ENCODE data around the gene MYCBP2.
"Not testable (repeated sequence)": the region's sequence is repeated elsewhere in the genome, so short reads cannot be mapped to it uniquely, and the experiment has no call there.

The MYCBP2 gene

DNA sequence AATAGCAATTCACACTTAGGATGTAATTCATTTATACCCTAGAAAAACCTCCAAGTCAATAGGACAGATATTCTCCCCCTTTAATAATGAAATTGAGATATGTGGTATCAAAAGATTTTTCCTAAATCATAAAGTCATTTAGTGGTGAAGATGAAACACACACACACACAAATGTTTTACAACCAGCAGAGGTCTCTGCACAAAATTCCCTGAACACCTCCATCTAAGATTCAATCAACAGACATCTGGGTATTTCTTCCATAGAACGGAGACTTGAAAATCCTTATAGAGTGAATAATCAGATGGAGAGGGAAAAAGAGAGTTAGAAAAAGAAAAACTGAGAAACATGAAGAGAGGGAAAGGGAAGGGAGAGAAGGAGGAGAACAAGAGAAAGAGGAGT is 52.8 kb downstream of the MYCBP2 start:
- Histone ChIP-seq H3K27ac (ENCODE audit: insufficient read depth, low read length, poor library complexity, severe bottlenecking) (no peak overlapping the region), H3K4me3 (ENCODE audit: insufficient read depth, low read depth, low read length, poor library complexity, severe bottlenecking) (no peak overlapping the region), H3K9me3 (ENCODE audit: control insufficient read depth, low read length) (no peaks in the 10 kb centered on the region), H3K4me1 (ENCODE audit: control insufficient read depth, insufficient read depth, low read length, poor library complexity, severe bottlenecking) (no peaks in the 10 kb centered on the region), H3K36me3 (ENCODE audit: control insufficient read depth, insufficient read depth, low read length) (peaks cover 45% of the 10 kb centered on the region), H3K27me3 (replicated peaks; ENCODE audit: control insufficient read depth, insufficient read depth, low read length, poor library complexity, severe bottlenecking) (no peaks in the 10 kb centered on the region)
- DNase-seq = no peak

DNA sequence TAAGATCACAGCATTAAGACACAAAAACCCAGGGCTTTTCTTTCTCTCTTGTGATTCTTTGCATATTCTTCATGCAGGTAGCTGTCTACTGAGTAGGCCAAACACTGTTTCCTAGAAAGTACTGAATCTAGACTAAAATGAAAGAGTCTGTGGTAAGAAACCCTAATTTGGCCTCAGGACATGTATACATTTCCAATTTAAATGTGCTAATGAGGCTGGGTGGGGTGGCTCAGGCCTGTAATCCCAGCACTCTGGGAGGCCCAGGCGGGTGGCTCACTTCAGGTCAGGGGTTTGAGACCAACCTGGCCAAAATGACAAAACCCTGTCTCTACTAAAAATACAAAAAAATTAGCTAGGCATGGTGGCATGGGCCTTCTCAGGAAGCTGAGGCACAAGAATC is 57.8 kb downstream of the MYCBP2 start:
- H3K36me3 ChIP-seq (ENCODE audit: control insufficient read depth, insufficient read depth, low read length) = peaks cover 46% of the 10 kb centered on the region
- H3K9me3 ChIP-seq (ENCODE audit: control insufficient read depth, low read length) = no peaks in the 10 kb centered on the region
- no peaks in the 10 kb centered on the region for H3K4me1 ChIP-seq (ENCODE audit: control insufficient read depth, insufficient read depth, low read length, poor library complexity, severe bottlenecking)
- no peak for DNase-seq
- H3K27me3 ChIP-seq (replicated peaks; ENCODE audit: control insufficient read depth, insufficient read depth, low read length, poor library complexity, severe bottlenecking) = no peaks in the 10 kb centered on the region
- no peak overlapping the region for H3K27ac ChIP-seq (ENCODE audit: insufficient read depth, low read length, poor library complexity, severe bottlenecking)
- no peak overlapping the region for H3K4me3 ChIP-seq (ENCODE audit: insufficient read depth, low read depth, low read length, poor library complexity, severe bottlenecking)

DNA sequence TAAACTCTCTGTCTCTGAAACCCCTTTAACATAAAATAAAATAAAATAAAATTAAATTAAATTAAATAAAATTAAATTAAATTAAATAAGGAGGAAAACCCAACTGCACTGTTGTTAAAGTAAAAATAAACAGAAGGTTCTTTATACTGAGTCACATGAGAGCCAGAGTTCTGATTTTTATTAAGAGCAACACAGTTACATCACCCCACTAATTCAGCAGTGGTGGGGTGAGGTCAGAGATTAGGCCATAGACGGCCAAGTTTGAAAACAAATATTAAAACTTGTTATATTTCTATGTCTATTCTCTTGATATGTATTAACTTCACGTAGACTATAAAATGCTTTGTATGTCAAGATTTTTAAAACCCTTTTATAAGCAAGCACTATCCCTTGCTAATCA is 59.5 kb downstream of the MYCBP2 start:
- Histone ChIP-seq H3K9me3 (ENCODE audit: control insufficient read depth, low read length) (no peaks in the 10 kb centered on the region), H3K4me1 (ENCODE audit: control insufficient read depth, insufficient read depth, low read length, poor library complexity, severe bottlenecking) (no peaks in the 10 kb centered on the region), H3K27ac (ENCODE audit: insufficient read depth, low read length, poor library complexity, severe bottlenecking) (no peak overlapping the region), H3K4me3 (ENCODE audit: insufficient read depth, low read depth, low read length, poor library complexity, severe bottlenecking) (no peak overlapping the region), H3K36me3 (ENCODE audit: control insufficient read depth, insufficient read depth, low read length) (peaks cover 47% of the 10 kb centered on the region), H3K27me3 (replicated peaks; ENCODE audit: control insufficient read depth, insufficient read depth, low read length, poor library complexity, severe bottlenecking) (no peaks in the 10 kb centered on the region)
- no peak for DNase-seq

DNA sequence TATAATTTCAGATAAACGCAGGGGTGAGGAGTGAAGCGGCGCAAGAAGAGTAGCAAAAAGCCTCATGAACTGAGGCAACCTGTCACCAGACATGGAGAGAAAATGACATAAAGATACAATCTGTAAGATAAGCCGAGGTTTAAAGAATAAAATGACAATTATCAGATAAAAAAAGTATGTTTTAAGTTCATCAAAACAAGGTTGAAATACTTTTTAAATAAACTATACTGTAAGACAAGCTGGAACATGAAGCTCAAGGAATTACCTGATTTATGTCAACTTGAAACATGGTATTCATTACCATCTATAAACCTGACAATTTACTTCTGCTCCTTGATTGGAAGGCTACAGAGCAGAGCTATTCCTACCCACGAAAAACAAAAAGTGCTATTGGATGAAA is 61.6 kb downstream of the MYCBP2 start:
- Histone ChIP-seq H3K4me1 (ENCODE audit: control insufficient read depth, insufficient read depth, low read length, poor library complexity, severe bottlenecking) (no peaks in the 10 kb centered on the region), H3K36me3 (ENCODE audit: control insufficient read depth, insufficient read depth, low read length) (peaks cover 49% of the 10 kb centered on the region), H3K4me3 (ENCODE audit: insufficient read depth, low read depth, low read length, poor library complexity, severe bottlenecking) (no peak overlapping the region), H3K9me3 (ENCODE audit: control insufficient read depth, low read length) (no peaks in the 10 kb centered on the region), H3K27ac (ENCODE audit: insufficient read depth, low read length, poor library complexity, severe bottlenecking) (no peak overlapping the region), H3K27me3 (replicated peaks; ENCODE audit: control insufficient read depth, insufficient read depth, low read length, poor library complexity, severe bottlenecking) (no peaks in the 10 kb centered on the region)
- DNase-seq = no peak

DNA sequence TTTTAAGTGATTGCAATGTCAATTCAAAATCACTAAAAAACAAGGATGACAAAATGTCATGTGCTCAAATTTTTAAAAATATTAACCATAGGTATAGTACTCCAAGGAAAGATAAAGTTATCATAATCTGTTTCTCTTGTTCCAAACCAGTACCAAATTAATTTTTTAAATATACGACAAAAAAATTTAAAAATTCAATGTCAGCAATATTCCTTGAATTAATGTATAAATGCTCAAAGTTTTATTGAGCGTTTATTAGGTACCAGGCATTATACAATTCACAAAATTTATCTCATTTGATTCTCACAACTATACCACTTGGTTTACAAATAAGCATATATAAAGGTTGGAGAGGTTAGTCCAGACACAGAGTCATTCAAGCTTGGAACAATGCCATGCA is 64.7 kb downstream of the MYCBP2 start:
- no peak overlapping the region for H3K4me3 ChIP-seq (ENCODE audit: insufficient read depth, low read depth, low read length, poor library complexity, severe bottlenecking)
- no peak for DNase-seq
- H3K27ac ChIP-seq (ENCODE audit: insufficient read depth, low read length, poor library complexity, severe bottlenecking) = no peak overlapping the region
- H3K27me3 ChIP-seq (replicated peaks; ENCODE audit: control insufficient read depth, insufficient read depth, low read length, poor library complexity, severe bottlenecking) = no peaks in the 10 kb centered on the region
- no peaks in the 10 kb centered on the region for H3K4me1 ChIP-seq (ENCODE audit: control insufficient read depth, insufficient read depth, low read length, poor library complexity, severe bottlenecking)
- no peaks in the 10 kb centered on the region for H3K9me3 ChIP-seq (ENCODE audit: control insufficient read depth, low read length)
- H3K36me3 ChIP-seq (ENCODE audit: control insufficient read depth, insufficient read depth, low read length) = peaks cover 47% of the 10 kb centered on the region

DNA sequence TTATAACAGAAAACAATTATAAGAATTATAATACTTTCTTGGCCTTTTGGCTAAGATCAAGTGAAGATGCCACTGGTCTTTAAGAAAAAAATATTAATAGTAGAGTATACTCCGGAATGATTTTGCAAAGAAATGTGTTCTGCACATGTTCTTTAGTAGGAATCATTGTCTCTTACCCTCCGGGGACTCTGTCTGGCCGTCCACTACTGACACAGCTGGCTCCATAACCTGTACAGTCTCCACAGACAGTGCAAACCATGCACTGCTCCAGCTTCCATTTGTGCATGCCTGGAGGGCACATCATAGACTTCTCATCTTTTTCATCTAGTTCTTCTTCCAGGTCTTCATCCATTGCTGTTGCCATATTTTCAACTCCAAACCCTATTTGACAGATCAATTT is 75.9 kb downstream of the MYCBP2 start:
- peaks cover 14% of the 10 kb centered on the region for H3K36me3 ChIP-seq (ENCODE audit: control insufficient read depth, insufficient read depth, low read length)

DNA sequence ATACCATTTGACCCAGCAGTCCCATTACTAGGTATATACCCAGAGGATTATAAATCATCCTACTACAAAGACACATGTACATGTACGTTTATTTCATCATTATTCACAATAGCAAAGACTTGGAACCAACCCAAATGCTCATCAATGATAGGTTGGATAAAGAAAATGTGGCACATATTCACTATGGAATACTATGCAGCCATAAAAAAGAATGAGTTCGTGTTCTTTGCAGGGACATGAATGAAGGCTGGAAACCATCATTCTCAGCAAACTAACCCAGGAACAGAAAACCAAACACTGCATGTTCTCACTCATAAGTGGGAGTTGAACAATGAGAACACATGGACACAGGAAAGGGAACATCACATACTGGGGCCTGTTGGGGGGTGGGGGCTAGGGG is 81.7 kb downstream of the MYCBP2 start:
- not testable (repeated sequence) for DNase-seq; H3K27me3 ChIP-seq (replicated peaks; ENCODE audit: control insufficient read depth, insufficient read depth, low read length, poor library complexity, severe bottlenecking); H3K4me3 ChIP-seq (ENCODE audit: insufficient read depth, low read depth, low read length, poor library complexity, severe bottlenecking); H3K4me1 ChIP-seq (ENCODE audit: control insufficient read depth, insufficient read depth, low read length, poor library complexity, severe bottlenecking); H3K9me3 ChIP-seq (ENCODE audit: control insufficient read depth, low read length); H3K27ac ChIP-seq (ENCODE audit: insufficient read depth, low read length, poor library complexity, severe bottlenecking)
- peaks cover 23% of the 10 kb centered on the region for H3K36me3 ChIP-seq (ENCODE audit: control insufficient read depth, insufficient read depth, low read length)

More for the DNA sequence above, 75.9 kb downstream of the MYCBP2 start:
- H3K4me3 ChIP-seq (ENCODE audit: insufficient read depth, low read depth, low read length, poor library complexity, severe bottlenecking) = no peak overlapping the region
- no peaks in the 10 kb centered on the region for H3K27me3 ChIP-seq (replicated peaks; ENCODE audit: control insufficient read depth, insufficient read depth, low read length, poor library complexity, severe bottlenecking)
- no peaks in the 10 kb centered on the region for H3K4me1 ChIP-seq (ENCODE audit: control insufficient read depth, insufficient read depth, low read length, poor library complexity, severe bottlenecking)
- DNase-seq = no peak
- no peaks in the 10 kb centered on the region for H3K9me3 ChIP-seq (ENCODE audit: control insufficient read depth, low read length)
- no peak overlapping the region for H3K27ac ChIP-seq (ENCODE audit: insufficient read depth, low read length, poor library complexity, severe bottlenecking)

DNA sequence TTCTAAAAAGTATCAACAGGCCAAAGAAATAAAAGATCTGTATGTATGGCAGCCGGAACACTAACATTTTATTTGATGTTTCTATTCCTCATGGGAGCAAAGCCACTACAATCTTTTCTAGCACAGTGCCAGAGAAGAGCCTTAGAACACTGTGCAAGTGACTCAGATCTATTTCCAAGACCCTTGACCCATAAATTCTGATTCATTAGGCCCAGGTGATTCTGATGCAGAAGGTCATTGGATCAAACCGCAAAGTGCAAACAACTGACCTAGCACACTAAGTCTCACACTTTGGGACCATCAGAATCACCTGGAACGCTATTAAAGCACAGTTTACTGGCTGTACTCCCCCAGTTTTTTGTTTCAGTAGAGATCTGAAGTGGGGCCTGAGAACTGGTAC is 87.6 kb downstream of the MYCBP2 start:
- Histone ChIP-seq H3K4me1 (ENCODE audit: control insufficient read depth, insufficient read depth, low read length, poor library complexity, severe bottlenecking) (no peaks in the 10 kb centered on the region), H3K27ac (ENCODE audit: insufficient read depth, low read length, poor library complexity, severe bottlenecking) (no peak overlapping the region), H3K4me3 (ENCODE audit: insufficient read depth, low read depth, low read length, poor library complexity, severe bottlenecking) (no peak overlapping the region), H3K27me3 (replicated peaks; ENCODE audit: control insufficient read depth, insufficient read depth, low read length, poor library complexity, severe bottlenecking) (no peaks in the 10 kb centered on the region), H3K9me3 (ENCODE audit: control insufficient read depth, low read length) (no peaks in the 10 kb centered on the region), H3K36me3 (ENCODE audit: control insufficient read depth, insufficient read depth, low read length) (peaks cover 27% of the 10 kb centered on the region)
- DNase-seq = no peak

DNA sequence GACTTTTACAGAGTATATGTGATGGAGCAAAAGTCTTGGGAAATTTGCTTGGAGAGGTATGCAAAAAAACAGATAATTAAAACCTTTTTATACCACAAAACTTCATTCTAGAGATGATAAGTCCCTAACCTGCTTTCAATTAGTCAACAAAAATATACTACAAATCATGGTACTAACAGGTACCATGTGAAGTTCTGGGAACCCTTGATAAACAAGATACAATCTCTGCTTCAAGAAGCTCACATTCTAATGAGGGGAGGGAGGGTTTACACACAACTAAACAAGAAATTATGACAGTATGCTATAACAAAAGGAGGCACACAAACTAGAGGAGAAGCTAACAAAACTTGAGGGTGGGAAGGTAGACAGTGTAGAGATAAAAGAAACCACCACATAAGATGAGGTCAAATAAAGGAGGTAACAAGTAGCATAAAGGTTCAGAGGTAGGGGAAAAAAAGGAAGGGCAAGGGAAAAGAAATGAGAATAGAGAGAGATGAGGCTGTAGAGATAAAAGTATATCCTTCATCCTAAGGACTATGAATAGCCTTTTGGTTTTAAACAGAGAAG is 91.4 kb downstream of the MYCBP2 start:
- no peaks in the 10 kb centered on the region for H3K27me3 ChIP-seq (replicated peaks; ENCODE audit: control insufficient read depth, insufficient read depth, low read length, poor library complexity, severe bottlenecking)
- no peak overlapping the region for H3K4me3 ChIP-seq (ENCODE audit: insufficient read depth, low read depth, low read length, poor library complexity, severe bottlenecking)
- no peaks in the 10 kb centered on the region for H3K4me1 ChIP-seq (ENCODE audit: control insufficient read depth, insufficient read depth, low read length, poor library complexity, severe bottlenecking)
- no peak overlapping the region for H3K27ac ChIP-seq (ENCODE audit: insufficient read depth, low read length, poor library complexity, severe bottlenecking)
- no peak for DNase-seq
- H3K36me3 ChIP-seq (ENCODE audit: control insufficient read depth, insufficient read depth, low read length) = peaks cover 18% of the 10 kb centered on the region
- no peaks in the 10 kb centered on the region for H3K9me3 ChIP-seq (ENCODE audit: control insufficient read depth, low read length)

DNA sequence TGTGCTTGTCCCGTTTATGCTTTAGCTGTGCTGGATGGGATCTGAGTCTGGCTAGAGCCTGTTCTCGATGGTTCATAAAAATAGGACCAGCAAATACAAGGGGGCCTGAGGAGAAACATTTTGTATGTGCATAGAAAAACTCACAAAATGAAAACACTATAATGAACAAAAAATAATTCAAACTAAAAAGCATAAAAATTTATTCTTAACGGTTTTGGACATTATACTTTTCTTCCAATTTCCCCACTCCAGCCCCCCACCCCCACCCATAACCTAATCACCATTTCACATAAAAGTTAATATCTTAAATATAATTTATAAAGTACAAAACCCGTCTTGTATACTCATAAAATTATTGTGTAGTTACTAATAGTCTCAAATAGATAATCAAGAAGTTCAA is 93.7 kb downstream of the MYCBP2 start:
- H3K27me3 ChIP-seq (replicated peaks; ENCODE audit: control insufficient read depth, insufficient read depth, low read length, poor library complexity, severe bottlenecking) = no peaks in the 10 kb centered on the region
- H3K9me3 ChIP-seq (ENCODE audit: control insufficient read depth, low read length) = no peaks in the 10 kb centered on the region
- peaks cover 16% of the 10 kb centered on the region for H3K36me3 ChIP-seq (ENCODE audit: control insufficient read depth, insufficient read depth, low read length)
- H3K4me1 ChIP-seq (ENCODE audit: control insufficient read depth, insufficient read depth, low read length, poor library complexity, severe bottlenecking) = no peaks in the 10 kb centered on the region
- DNase-seq = no peak
- no peak overlapping the region for H3K27ac ChIP-seq (ENCODE audit: insufficient read depth, low read length, poor library complexity, severe bottlenecking)
- H3K4me3 ChIP-seq (ENCODE audit: insufficient read depth, low read depth, low read length, poor library complexity, severe bottlenecking) = no peak overlapping the region

DNA sequence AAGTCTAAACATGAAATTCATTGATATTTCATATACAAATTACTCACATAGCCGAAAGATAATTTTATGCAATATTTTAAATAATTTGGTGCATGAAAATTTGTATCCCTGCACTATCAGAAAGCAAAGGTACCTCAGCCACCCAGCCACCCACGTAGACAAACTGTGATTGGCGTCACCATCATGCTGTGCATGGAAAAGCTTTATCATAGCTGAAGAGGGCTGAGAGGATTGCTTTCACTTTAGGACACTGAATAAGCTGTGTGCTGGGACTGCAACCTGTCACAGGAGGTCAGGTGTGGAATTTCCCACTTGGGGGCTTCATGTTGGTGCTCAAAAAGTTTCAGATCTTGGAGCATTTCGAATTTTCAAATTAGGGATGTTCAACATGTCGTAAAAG is 96.3 kb downstream of the MYCBP2 start:
- no peaks in the 10 kb centered on the region for H3K9me3 ChIP-seq (ENCODE audit: control insufficient read depth, low read length)
- H3K4me1 ChIP-seq (ENCODE audit: control insufficient read depth, insufficient read depth, low read length, poor library complexity, severe bottlenecking) = no peaks in the 10 kb centered on the region
- DNase-seq = no peak
- no peaks in the 10 kb centered on the region for H3K27me3 ChIP-seq (replicated peaks; ENCODE audit: control insufficient read depth, insufficient read depth, low read length, poor library complexity, severe bottlenecking)
- H3K36me3 ChIP-seq (ENCODE audit: control insufficient read depth, insufficient read depth, low read length) = peaks cover 12% of the 10 kb centered on the region
- H3K4me3 ChIP-seq (ENCODE audit: insufficient read depth, low read depth, low read length, poor library complexity, severe bottlenecking) = no peak overlapping the region
- H3K27ac ChIP-seq (ENCODE audit: insufficient read depth, low read length, poor library complexity, severe bottlenecking) = no peak overlapping the region
